Left cardiac atrium (tissue), 4 donors: ENCODE results near the gene UBE2C. TPM values are rescaled to one million over a fixed set of nuclear protein-coding genes. Genes with fewer than 3 reads are reported as not detected.

Experiments used
- ATAC-seq, 2 donors: fragments of 200-7000 bp; cut with Tn5 transposase; one replicate each; pipeline ENCODE4 v1.9.1; 2020; ENCODE audit warnings: mild to moderate bottlenecking in 2 of 2, moderate library complexity in 2 of 2
- DNase-seq: peaks from one replicate; pipeline ENCODE4 v3.0.0-alpha.2; 2020
- intact Hi-C, 2 donors: fragments of 100-400 bp; cut with DNase I; formaldehyde crosslinking; loops; one replicate each; pipeline versions ENCODE4 v1.14.1 to v1.15.1; 2022 to 2023
- total RNA-seq, 2 donors: library from RNA; stranded (reverse); fragmentation: NEBNext Ultra II Directional; extraction: Animal tissue kit (Norgen Biotek cat#: 25700); gene quantifications; one replicate each; pipeline ENCODE4 v1.2.1, GENCODE V29; 2021
- donor health status: DM: no; HTN: yes; CAD: no.
- donor health status: DM: no; HTN: yes; CAD: no; lungs with severe emphysema.
- donor health status: DM: yes; HTN: yes; CAD: no.
- donor health status: Dilated cardiomyopathy.

UBE2C gene
- total RNA-seq, 2 donors from 2014 or later = 0.73 to 1.6 TPM

- intact Hi-C loops = no loop called here
- DNase-seq (no peak), ATAC-seq (no peak)
These were observed 36.0 kb downstream of the UBE2C start for GRCh38 chr20:45848421-45848820.

DNA sequence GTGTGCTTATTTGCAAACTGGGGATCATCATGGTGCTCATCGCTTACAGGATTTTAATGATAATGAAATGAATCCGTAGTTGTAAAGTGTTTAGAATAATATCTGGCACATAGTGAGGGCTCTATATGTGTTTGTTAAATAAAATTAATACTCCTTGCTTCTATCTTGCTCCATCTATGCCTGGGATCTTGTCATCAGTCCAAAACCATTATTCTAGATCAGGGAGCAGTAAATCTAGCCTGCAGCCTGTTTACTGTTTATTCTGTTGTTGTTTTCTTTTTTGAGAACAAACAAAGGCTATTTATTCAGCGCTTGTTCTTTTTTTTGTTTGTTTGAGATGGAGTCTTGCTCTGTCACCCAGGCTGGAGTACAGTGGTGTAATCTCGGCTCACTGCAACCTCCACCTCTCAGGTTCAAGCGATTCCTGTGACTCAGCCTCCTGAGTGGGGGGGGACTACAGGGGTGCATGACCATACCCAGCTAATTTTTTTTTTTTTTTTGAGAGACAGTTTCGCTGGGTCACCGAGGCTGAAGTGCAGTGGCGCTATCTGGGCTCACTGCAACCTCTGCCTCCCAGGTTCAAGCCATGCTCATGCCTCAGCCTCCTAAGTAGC lies 36.6 kb downstream of the UBE2C start:
- no peak for DNase-seq
- ATAC-seq = no peak
- intact Hi-C loops = no loop called here

DNA sequence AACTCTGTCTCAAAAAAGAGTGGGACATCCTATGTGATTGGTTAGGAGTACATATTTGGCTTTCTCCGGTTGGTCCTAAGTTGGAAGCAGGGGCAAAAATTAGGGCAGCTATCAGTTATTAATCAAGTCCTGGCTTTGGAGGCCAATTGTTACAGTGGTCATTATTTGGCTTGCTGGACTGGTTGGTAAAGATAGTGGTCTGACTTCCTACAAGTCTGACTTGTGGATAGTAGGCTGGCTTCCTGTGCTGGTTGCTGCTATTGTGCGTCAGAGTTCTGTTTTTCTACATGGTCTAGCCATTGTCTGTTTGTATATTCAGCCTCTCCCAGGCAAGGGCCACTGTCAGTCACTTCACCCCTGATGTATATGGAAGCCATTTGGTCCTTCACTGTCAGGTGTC lies 37.8 kb downstream of the UBE2C start:
- intact Hi-C loops = no loop called here

DNA sequence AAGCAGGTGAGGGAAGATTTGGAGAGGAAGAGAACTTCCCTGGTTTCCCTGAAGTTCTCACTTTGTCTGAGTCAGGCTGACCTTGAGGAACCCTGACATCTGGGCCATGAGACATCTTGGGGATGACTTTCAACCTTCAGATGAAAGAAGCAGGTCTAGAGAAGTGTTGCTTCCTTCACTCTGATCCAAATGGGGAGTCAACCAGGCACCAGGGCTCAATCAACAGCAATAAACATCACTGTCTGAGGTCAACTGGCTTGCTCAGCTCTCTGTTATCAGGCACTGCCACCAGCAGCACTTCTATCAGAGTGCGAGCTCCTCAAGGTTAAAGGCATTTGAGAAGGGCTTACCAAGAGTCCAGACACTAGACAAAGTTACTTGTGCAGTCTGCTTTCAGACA lies 38.5 kb downstream of the UBE2C start:
- ATAC-seq (peak in 1 of 2 donors; percentile 10), DNase-seq (no peak)
- intact Hi-C loops = no loop called here

More for the DNA sequence above, 37.8 kb downstream of the UBE2C start:
- ATAC-seq (no peak), DNase-seq (no peak)

- DNase-seq = no peak
- ATAC-seq = no peak
- intact Hi-C loops = no loop called here
These were observed 39.1 kb downstream of the UBE2C start for GRCh38 chr20:45851501-45851900.

DNA sequence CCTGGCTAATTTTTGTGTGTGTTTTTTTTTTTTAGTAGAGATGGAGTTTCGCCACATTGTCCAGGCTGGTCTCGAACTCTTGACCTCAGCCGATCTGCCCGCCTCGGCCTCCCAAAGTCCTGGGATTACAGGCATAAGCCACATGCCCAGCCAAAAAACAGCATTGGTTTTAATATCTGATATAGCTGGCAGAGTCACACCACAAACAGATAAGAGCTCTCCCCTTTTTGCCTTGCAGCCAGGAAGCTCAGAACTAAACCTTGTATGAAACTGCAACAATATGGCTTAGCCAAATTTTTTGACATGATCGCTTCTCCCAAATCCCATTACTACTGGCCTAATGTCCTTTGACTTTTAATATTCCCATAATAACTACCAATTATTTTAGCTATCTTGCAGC lies 39.9 kb downstream of the UBE2C start:
- intact Hi-C loops = no loop called here

GRCh38 chr20:45853484-45853883 lies 41.0 kb downstream of the UBE2C start:
- ATAC-seq (no peak), DNase-seq (no peak)
- intact Hi-C loops = no loop called here

More for the DNA sequence above, 39.9 kb downstream of the UBE2C start:
- no peak for ATAC-seq
- DNase-seq = no peak

GRCh38 chr20:45857114-45857881 lies 44.9 kb downstream of the UBE2C start, which contains the start of the genes ACOT8 and ZSWIM3:
Gene ACOT8, minus strand, starts transcription at chr20:45857392. Its CDS starts 77 bp downstream, at chr20:45857315.
Gene ZSWIM3, plus strand, starts transcription at chr20:45857614. Its CDS starts 212 bp downstream, at chr20:45857826.
- ATAC-seq (peak; percentile 99), DNase-seq (peak; percentile 95)
- intact Hi-C loops = no loop called here

DNA sequence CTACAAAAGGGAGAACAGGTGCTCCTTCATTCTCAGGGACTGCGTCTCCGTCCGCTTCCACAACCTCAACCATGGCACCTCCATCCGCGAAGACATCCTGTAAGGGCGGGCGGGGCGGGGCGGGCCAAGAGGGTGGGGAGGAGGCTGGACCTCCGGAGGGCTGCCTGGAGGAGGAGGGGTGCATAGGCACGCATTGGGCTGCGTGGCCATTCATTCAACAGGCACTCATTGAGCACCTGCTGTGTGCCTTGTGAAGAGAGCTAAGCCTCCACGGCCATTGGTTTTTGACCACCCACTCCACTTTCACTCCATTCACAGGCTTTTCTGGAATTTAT lies 45.4 kb downstream of the UBE2C start:
- peak; percentile 10 to 23 for ATAC-seq
- no peak for DNase-seq
- intact Hi-C loops = no loop called here

DNA sequence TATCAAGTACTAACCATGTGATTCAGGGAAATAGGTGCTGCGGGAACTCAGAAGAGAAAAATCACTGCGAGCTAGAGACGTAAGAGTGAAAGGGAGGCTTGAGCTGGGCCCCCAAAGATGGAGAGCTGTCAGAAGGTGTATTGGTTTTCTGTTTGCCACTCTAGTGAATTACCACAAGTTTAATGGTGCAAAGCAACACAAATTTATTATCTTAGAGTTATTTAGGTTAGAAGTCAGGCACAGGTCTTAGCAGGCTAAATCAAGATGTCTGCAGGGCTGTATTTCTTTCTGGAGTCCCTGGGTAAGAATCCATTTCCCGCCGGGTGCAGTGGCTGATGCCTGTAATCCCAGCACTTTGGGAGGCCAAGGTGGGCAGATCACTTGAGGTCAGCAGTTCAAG lies 47.5 kb downstream of the UBE2C start:
- intact Hi-C loops = no loop called here
- no peak for ATAC-seq
- DNase-seq = no peak

DNA sequence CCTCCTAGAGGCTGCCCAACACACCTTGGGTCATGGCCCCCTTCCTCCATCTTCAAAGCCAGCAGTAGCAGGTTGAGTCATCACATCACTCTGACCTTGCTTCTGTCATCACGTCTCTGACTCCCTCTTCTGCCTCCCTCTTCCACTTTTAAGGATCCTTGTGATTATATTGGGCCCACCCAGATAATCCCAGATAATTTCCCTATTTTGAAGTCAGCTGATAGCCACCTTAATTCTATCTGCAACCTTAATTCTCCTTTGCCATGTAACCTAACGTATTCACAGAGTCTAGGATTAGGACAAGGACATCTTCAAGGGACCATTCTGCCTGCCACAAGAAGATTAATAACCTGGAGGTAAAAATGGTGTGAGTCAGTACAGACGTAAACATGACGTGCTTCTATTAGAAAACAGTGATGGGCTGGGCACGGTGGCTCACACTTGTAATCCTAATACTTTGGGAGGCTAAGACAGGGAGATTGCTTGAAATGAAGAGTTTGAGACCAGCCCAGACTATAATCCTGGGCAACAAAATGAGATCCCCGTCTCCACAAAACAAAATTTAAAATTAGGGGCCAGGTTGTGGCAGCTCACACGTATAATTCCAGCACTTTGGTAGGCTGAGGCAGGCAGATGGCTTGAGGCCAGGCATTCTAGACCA lies 48.2 kb downstream of the UBE2C start:
- ATAC-seq = no peak
- intact Hi-C loops = no loop called here
- no peak for DNase-seq

- ATAC-seq = no peak
- DNase-seq = no peak
- intact Hi-C loops = no loop called here
These were observed 49.0 kb downstream of the UBE2C start for GRCh38 chr20:45861221-45862075.

GRCh38 chr20:45863543-45864470 lies 51.4 kb downstream of the UBE2C start:
- ATAC-seq = no peak
- intact Hi-C loops = no loop called here
- no peak for DNase-seq

- intact Hi-C loops = no loop called here
- no peak for DNase-seq
- ATAC-seq = no peak
These were observed 54.0 kb downstream of the UBE2C start for GRCh38 chr20:45866454-45866853.
